HL-60 (cell line): Measurements from ENCODE around the gene SAFB.

ENCODE experiments used
- DNase-seq, 2 experiments: peaks; one replicate each; pipeline ENCODE4 v3.0.0-alpha.2; 2010 to 2020; ENCODE audit warnings: low read depth in 1 of 2, low spot score in 1 of 2
- H3K27ac ChIP-seq: fragments of 250-450 bp; sonication (Bioruptor Pico); replicated peaks from 2 replicates; pipeline ENCODE4 v1.5.1; 2020; ENCODE audit warnings: mild to moderate bottlenecking, moderate library complexity
- H3K27me3 ChIP-seq: fragments of 250-450 bp; sonication (Bioruptor Pico); 2 replicates; pipeline ENCODE4 v1.5.1; 2021; ENCODE audit warnings: mild to moderate bottlenecking, moderate library complexity; ENCODE audit not compliant: insufficient read depth, poor library complexity, severe bottlenecking
- H3K4me3 ChIP-seq: replicated peaks from 2 replicates; pipeline ENCODE4 v1.5.1; 2011; ENCODE audit warnings: mild to moderate bottlenecking, control low read depth, low read length; ENCODE audit not compliant: insufficient read depth
- CTCF ChIP-seq: IDR thresholded peaks from one replicate; pipeline ENCODE4 v1.5.1; 2011; ENCODE audit warnings: low read length, control low read depth, inconsistent platforms; ENCODE audit not compliant: insufficient read depth
- GABPA ChIP-seq: IDR thresholded peaks from 2 replicates; pipeline ENCODE4 v1.6.1; 2012; ENCODE audit warnings: low read depth
- POLR2AphosphoS5 ChIP-seq: IDR thresholded peaks from 2 replicates; pipeline ENCODE4 v1.6.1; 2012; ENCODE audit warnings: low read depth
- REST ChIP-seq: IDR thresholded peaks from 2 replicates; pipeline ENCODE4 v1.6.1; 2012; ENCODE audit warnings: low read depth; ENCODE audit not compliant: insufficient replicate concordance
- SPI1 ChIP-seq: IDR thresholded peaks from 2 replicates; pipeline ENCODE4 v1.6.1; 2012; ENCODE audit warnings: low read depth, mild to moderate bottlenecking, borderline replicate concordance

The SAFB gene

GRCh38 chr19:5665781-5666513 is 43.1 kb downstream of the SAFB start:
- DNase-seq: no peak
- Histone ChIP-seq H3K27me3 (no peaks in the 10 kb centered on the region), H3K4me3 (no peak overlapping the region), H3K27ac (no peak overlapping the region)
- TF ChIP-seq CTCF: no peak
- TF ChIP-seq POLR2AphosphoS5: no peak
- no peak for TF ChIP-seq GABPA
- no peak for TF ChIP-seq SPI1
- TF ChIP-seq REST: no peak

GRCh38 chr19:5666921-5667610 is 44.2 kb downstream of the SAFB start:
- TF ChIP-seq GABPA: no peak
- Histone ChIP-seq H3K27ac (no peak overlapping the region), H3K27me3 (no peaks in the 10 kb centered on the region), H3K4me3 (no peak overlapping the region)
- DNase-seq: no peak

- Histone ChIP-seq H3K27me3 (no peaks in the 10 kb centered on the region), H3K27ac (no peak overlapping the region), H3K4me3 (no peak overlapping the region)
- no peak for DNase-seq
- TF ChIP-seq REST: no peak
- TF ChIP-seq POLR2AphosphoS5: no peak; the same call in 1 of the 2 replicates
- TF ChIP-seq GABPA: no peak
- TF ChIP-seq SPI1: no peak
- no peak for TF ChIP-seq CTCF
These were observed 44.9 kb downstream of the SAFB start for GRCh38 chr19:5667751-5668271.

- TF ChIP-seq CTCF (no peak), POLR2AphosphoS5 (0 out of 2 replicates have a peak, but pooled peaks have one; percentile 37)
- DNase-seq: no peak
- Histone ChIP-seq H3K27me3 (no peaks in the 10 kb centered on the region), H3K27ac (no peak overlapping the region), H3K4me3 (no peak overlapping the region)
These were observed 46.3 kb downstream of the SAFB start for GRCh38 chr19:5669212-5669611.
